ENCODE data around the gene SPATA46.

GRCh38 chr1:162390396-162391185 is 13.9 kb upstream of the SPATA46 start:
- TF ChIP-seq CTCF (conservative IDR thresholded peaks at IDR 0.05; ENCODE audit: low read length) (no peak), EZH2phosphoT487 (IDR thresholded peaks at IDR 0.05; ENCODE audit: borderline replicate concordance, low read depth, low read length) (no peak)
